Breast epithelium (tissue), 3 donors: ENCODE data around the gene BORCS8.

Experiments
- CTCF ChIP-seq, 3 donors: fragments of 450-650 bp; IDR thresholded peaks; one replicate each; pipeline ENCODE4 v1.5.1; 2016 to 2017; ENCODE audit warnings: antibody characterized with exemption in 3 of 3, mild to moderate bottlenecking in 3 of 3, moderate library complexity in 3 of 3
- POLR2A ChIP-seq: fragments of 450-650 bp; IDR thresholded peaks from one replicate; pipeline ENCODE4 v1.6.1; 2016; ENCODE audit warnings: antibody characterized with exemption, mild to moderate bottlenecking, moderate library complexity

GRCh38 chr19:19151418-19151817 is 40.5 kb downstream of the BORCS8 start:
- TF ChIP-seq POLR2A (no peak), CTCF (IDR thresholded peaks at IDR 0.05) (no peak)
